OCI-LY1 (cell line): ENCODE results near the gene ST6GALNAC3.

Experiments used
- EZH2 ChIP-seq: fragments of 200-600 bp; sonication (generic), shearing (Covaris generic); IDR thresholded peaks from 2 replicates; pipeline ENCODE4 v1.8.0; 2017; ENCODE audit warnings: borderline replicate concordance, mixed run types, mild to moderate bottlenecking, antibody characterized with exemption, low read length, moderate library complexity, mixed read lengths
- TF ChIP-seq, protein P1 (sequence below): fragments of 200-600 bp; sonication (generic), shearing (Covaris generic); IDR thresholded peaks from 2 replicates; pipeline ENCODE4 v1.5.1; 2017; ENCODE audit warnings: mild to moderate bottlenecking, antibody characterized with exemption, low read length, moderate library complexity, mixed read lengths

DNA sequence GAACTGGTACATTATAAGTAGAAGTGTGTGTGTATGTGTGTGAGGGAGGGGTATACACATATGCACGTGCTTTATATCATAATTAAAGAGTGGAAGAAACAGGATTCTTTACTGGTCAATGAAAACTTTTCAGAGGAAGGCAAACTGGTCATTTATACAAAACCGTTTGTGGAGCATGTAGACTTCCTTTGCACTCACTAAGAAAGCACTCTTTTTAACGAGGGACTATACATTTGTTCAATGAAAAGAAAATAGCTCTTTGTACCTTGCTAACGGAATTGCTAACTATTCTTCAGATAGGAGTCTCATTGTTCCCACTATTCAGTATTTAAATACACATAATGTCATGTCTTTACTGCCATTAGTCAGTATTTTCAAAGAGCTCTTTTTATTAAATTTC is 219.3 kb downstream of the ST6GALNAC3 start:
- TF ChIP-seq, protein P1, sequence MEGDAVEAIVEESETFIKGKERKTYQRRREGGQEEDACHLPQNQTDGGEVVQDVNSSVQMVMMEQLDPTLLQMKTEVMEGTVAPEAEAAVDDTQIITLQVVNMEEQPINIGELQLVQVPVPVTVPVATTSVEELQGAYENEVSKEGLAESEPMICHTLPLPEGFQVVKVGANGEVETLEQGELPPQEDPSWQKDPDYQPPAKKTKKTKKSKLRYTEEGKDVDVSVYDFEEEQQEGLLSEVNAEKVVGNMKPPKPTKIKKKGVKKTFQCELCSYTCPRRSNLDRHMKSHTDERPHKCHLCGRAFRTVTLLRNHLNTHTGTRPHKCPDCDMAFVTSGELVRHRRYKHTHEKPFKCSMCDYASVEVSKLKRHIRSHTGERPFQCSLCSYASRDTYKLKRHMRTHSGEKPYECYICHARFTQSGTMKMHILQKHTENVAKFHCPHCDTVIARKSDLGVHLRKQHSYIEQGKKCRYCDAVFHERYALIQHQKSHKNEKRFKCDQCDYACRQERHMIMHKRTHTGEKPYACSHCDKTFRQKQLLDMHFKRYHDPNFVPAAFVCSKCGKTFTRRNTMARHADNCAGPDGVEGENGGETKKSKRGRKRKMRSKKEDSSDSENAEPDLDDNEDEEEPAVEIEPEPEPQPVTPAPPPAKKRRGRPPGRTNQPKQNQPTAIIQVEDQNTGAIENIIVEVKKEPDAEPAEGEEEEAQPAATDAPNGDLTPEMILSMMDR, result no peak
- no peak for TF ChIP-seq EZH2
